KMS-11 (cell line): ENCODE measurements around the gene CYGB.

Experiments used
- H2AFZ ChIP-seq: fragments of 200-600 bp; sonication (generic); 2 replicates; pipeline ENCODE4 v1.6.1; 2016; ENCODE audit warnings: antibody characterized with exemption, mixed run types, low read depth
- H3K27ac ChIP-seq: fragments of 200-600 bp; sonication (generic); 2 replicates; pipeline ENCODE4 v1.6.1; 2016; ENCODE audit warnings: mild to moderate bottlenecking, mixed run types
- H3K27me3 ChIP-seq: fragments of 200-600 bp; sonication (generic); 2 replicates; pipeline ENCODE4 v1.6.1; 2017; ENCODE audit warnings: mild to moderate bottlenecking, low read depth, mixed run types, moderate library complexity; ENCODE audit not compliant: insufficient read depth
- H3K36me3 ChIP-seq: fragments of 200-600 bp; sonication (generic); 2 replicates; pipeline ENCODE4 v1.6.1; 2017; ENCODE audit warnings: mild to moderate bottlenecking, mixed run types; ENCODE audit not compliant: insufficient read depth
- H3K4me1 ChIP-seq: fragments of 200-600 bp; sonication (generic); 2 replicates; pipeline ENCODE4 v1.6.1; 2016; ENCODE audit warnings: mild to moderate bottlenecking, low read depth, mixed run types; ENCODE audit not compliant: poor library complexity, severe bottlenecking
- H3K4me2 ChIP-seq: fragments of 200-600 bp; sonication (generic); 2 replicates; pipeline ENCODE4 v1.7.0; 2016; ENCODE audit warnings: mild to moderate bottlenecking, mixed run types
- H3K4me3 ChIP-seq: fragments of 200-600 bp; sonication (generic); IDR thresholded peaks from 2 replicates; pipeline ENCODE4 v1.6.1; 2017; ENCODE audit warnings: low read depth, low read length, mixed read lengths; ENCODE audit not compliant: insufficient read depth
- H3K79me2 ChIP-seq: fragments of 200-600 bp; sonication (generic); 2 replicates; pipeline ENCODE4 v1.6.1; 2016; ENCODE audit warnings: low read depth, mixed run types; ENCODE audit not compliant: insufficient read depth
- H3K9ac ChIP-seq: fragments of 200-600 bp; sonication (generic); 2 replicates; pipeline ENCODE4 v1.6.1; 2016; ENCODE audit warnings: mild to moderate bottlenecking, mixed run types
- H4K20me1 ChIP-seq: fragments of 200-600 bp; sonication (generic); 2 replicates; pipeline ENCODE4 v1.6.1; 2016; ENCODE audit warnings: mild to moderate bottlenecking, mixed run types; ENCODE audit not compliant: insufficient read depth
- CTCF ChIP-seq: fragments of 200-600 bp; sonication (generic); conservative IDR thresholded peaks from 2 replicates; pipeline ENCODE4 v1.6.1; 2017; ENCODE audit warnings: low read depth, mild to moderate bottlenecking, antibody characterized with exemption, low read length, moderate library complexity, mixed read lengths

CYGB gene

GRCh38 chr17:76543482-76543825 is 5.9 kb upstream of the CYGB start:
- H3K27me3 ChIP-seq = peaks cover 31% of the 10 kb centered on the region
- H3K4me3 ChIP-seq = no peak overlapping the region
- H4K20me1 ChIP-seq = no peaks in the 10 kb centered on the region
- TF ChIP-seq CTCF = no peak
- no peaks in the 10 kb centered on the region for H3K4me1 ChIP-seq
- no peaks in the 10 kb centered on the region for H3K79me2 ChIP-seq
- H3K9ac ChIP-seq = no peak overlapping the region
- H2AFZ ChIP-seq = no peak overlapping the region
- no peaks in the 10 kb centered on the region for H3K36me3 ChIP-seq
- no peak overlapping the region for H3K27ac ChIP-seq
- no peak overlapping the region for H3K4me2 ChIP-seq

GRCh38 chr17:76542984-76543383 is 5.5 kb upstream of the CYGB start:
- H3K27me3 ChIP-seq = peaks cover 31% of the 10 kb centered on the region
- no peak overlapping the region for H3K9ac ChIP-seq
- no peaks in the 10 kb centered on the region for H3K36me3 ChIP-seq
- no peak overlapping the region for H3K27ac ChIP-seq
- H3K4me3 ChIP-seq = no peak overlapping the region
- TF ChIP-seq CTCF = no peak
- H2AFZ ChIP-seq = no peak overlapping the region
- H3K79me2 ChIP-seq = no peaks in the 10 kb centered on the region
- no peak overlapping the region for H3K4me2 ChIP-seq
- H3K4me1 ChIP-seq = no peaks in the 10 kb centered on the region
- no peaks in the 10 kb centered on the region for H4K20me1 ChIP-seq

GRCh38 chr17:76542566-76542971 is 5.1 kb upstream of the CYGB start:
- no peak overlapping the region for H3K9ac ChIP-seq
- H3K79me2 ChIP-seq = no peaks in the 10 kb centered on the region
- H3K4me1 ChIP-seq = no peaks in the 10 kb centered on the region
- no peak overlapping the region for H3K4me3 ChIP-seq
- no peak overlapping the region for H3K4me2 ChIP-seq
- TF ChIP-seq CTCF = no peak
- H4K20me1 ChIP-seq = no peaks in the 10 kb centered on the region
- H3K27ac ChIP-seq = no peak overlapping the region
- H3K27me3 ChIP-seq = peaks cover 31% of the 10 kb centered on the region
- H3K36me3 ChIP-seq = no peaks in the 10 kb centered on the region
- H2AFZ ChIP-seq = no peak overlapping the region

- Histone ChIP-seq H4K20me1 (no peaks in the 10 kb centered on the region), H2AFZ (no peak overlapping the region), H3K4me1 (no peaks in the 10 kb centered on the region), H3K4me3 (no peak overlapping the region), H3K4me2 (no peak overlapping the region), H3K9ac (no peak overlapping the region), H3K27ac (no peak overlapping the region), H3K27me3 (peaks cover 31% of the 10 kb centered on the region), H3K79me2 (no peaks in the 10 kb centered on the region), H3K36me3 (no peaks in the 10 kb centered on the region)
- no peak for TF ChIP-seq CTCF
Measured at GRCh38 chr17:76541739-76542454, 4.4 kb upstream of the CYGB start.
